GM12878 (cell line): ENCODE measurements around the gene PDCD5. TPM values are rescaled to one million over a fixed set of nuclear protein-coding genes. Genes with fewer than 3 reads are reported as not detected.

Experiments
- ATAC-seq: fragments of 200-7000 bp; cut with Tn5 transposase; 3 replicates; pipeline ENCODE4 v1.9.1; 2020; ENCODE audit warnings: mild to moderate bottlenecking, moderate library complexity
- BruUV-seq: library from RNA; stranded (reverse); fragments of 400-500 nt; replicated peaks from 2 replicates; lab custom pipeline; 2021; lab: Mats Ljungman, UMichigan
- CTCF ChIA-PET: fragments of 300-600 bp; sonication (Branson Sonifier 250); formaldehyde crosslinking; extraction: SDS; loops from one replicate; lab custom pipeline; 2021; ENCODE audit warnings: inconsistent platforms; lab: Yijun Ruan, JAX
- POLR2A ChIA-PET: fragments of 350-600 bp; formaldehyde crosslinking; extraction: SDS; loops from one replicate; lab custom pipeline; 2021; ENCODE audit warnings: inconsistent platforms; lab: Charles Lee
- RAD21 ChIA-PET: fragments of 300-600 bp; sonication (Branson Sonifier 250); formaldehyde crosslinking; loops from one replicate; lab custom pipeline; 2023; ENCODE audit warnings: antibody characterized with exemption; ENCODE audit not compliant: unreplicated experiment; lab: Charles Lee
- SMC1A ChIA-PET: fragments of 300-600 bp; sonication (Branson Sonifier 250); formaldehyde crosslinking; loops from one replicate; lab custom pipeline; 2023; ENCODE audit not compliant: unreplicated experiment, uncharacterized antibody; lab: Charles Lee
- DNase-seq: peaks from one replicate; pipeline ENCODE4 v3.0.0-alpha.2; 2011; ENCODE audit warnings: low read depth, low spot score
- FAIRE-seq: peaks from 3 replicates; lab custom pipeline; 2011; peaks lifted over from hg19 to GRCh38; lab: Jason Lieb, UNC
- H2AFZ ChIP-seq: 2 replicates; pipeline ENCODE4 v1.6.0; 2011; ENCODE audit warnings: low read depth, low read length, control low read depth; ENCODE audit not compliant: control insufficient read depth
- H3K27ac ChIP-seq: 2 replicates; pipeline ENCODE4 v1.5.1; 2011; ENCODE audit warnings: control low read depth; ENCODE audit not compliant: control insufficient read depth, insufficient read depth
- H3K27me3 ChIP-seq, 2 experiments: replicated peaks in 1 of 2; 2 replicates each; pipeline versions ENCODE4 v1.6.0 to v1.6.1; 2011; ENCODE audit warnings: low read length in 1 of 2; ENCODE audit not compliant: control insufficient read depth in 2 of 2, insufficient read depth in 2 of 2
- H3K36me3 ChIP-seq, 2 experiments: 2 replicates each; pipeline ENCODE4 v1.5.1; 2011; ENCODE audit warnings: low read length in 1 of 2; ENCODE audit not compliant: control insufficient read depth in 2 of 2, insufficient read depth in 2 of 2
- H3K4me1 ChIP-seq: 2 replicates; pipeline ENCODE4 v1.6.1; 2011; ENCODE audit warnings: mild to moderate bottlenecking, low read length, moderate library complexity, mixed read lengths; ENCODE audit not compliant: control insufficient read depth, insufficient read depth
- H3K4me2 ChIP-seq: 2 replicates; pipeline ENCODE4 v1.6.0; 2011; ENCODE audit warnings: control low read depth; ENCODE audit not compliant: control insufficient read depth, insufficient read depth
- H3K4me3 ChIP-seq: fragments of 200-600 bp; sonication (generic); 2 replicates; pipeline ENCODE4 v1.5.1; 2016
- H3K79me2 ChIP-seq: 2 replicates; pipeline ENCODE4 v1.6.0; 2011; ENCODE audit warnings: low read length; ENCODE audit not compliant: control insufficient read depth, insufficient read depth
- H3K9ac ChIP-seq: 2 replicates; pipeline ENCODE4 v1.8.0; 2011; ENCODE audit warnings: low read length, control low read depth, mixed read lengths; ENCODE audit not compliant: control insufficient read depth, insufficient read depth
- H3K9me3 ChIP-seq: replicated peaks from 3 replicates; pipeline ENCODE4 v1.5.1; 2011; ENCODE audit warnings: mild to moderate bottlenecking, low read length; ENCODE audit not compliant: control insufficient read depth, insufficient read depth
- H4K20me1 ChIP-seq: 2 replicates; pipeline ENCODE4 v1.6.0; 2011; ENCODE audit not compliant: control insufficient read depth, insufficient read depth
- BHLHE40 ChIP-seq, 2 experiments: fragments of 450-650 bp in 1 of 2; IDR thresholded peaks; 2 replicates each; pipeline ENCODE4 v1.6.1; 2011 to 2017; ENCODE audit warnings: low read depth in 2 of 2, borderline replicate concordance in 1 of 2, improper control_type of control experiment in 1 of 2, low read length in 1 of 2, mild to moderate bottlenecking in 1 of 2
- E2F8 ChIP-seq: fragments of 450-650 bp; IDR thresholded peaks from 2 replicates; pipeline ENCODE4 v1.6.1; 2018; ENCODE audit warnings: mild to moderate bottlenecking, low read depth, moderate library complexity; ENCODE audit not compliant: partially characterized antibody
- IKZF1 ChIP-seq: fragments of 450-650 bp; conservative IDR thresholded peaks from 2 replicates; pipeline ENCODE4 v1.6.1; 2017; ENCODE audit warnings: antibody characterized with exemption, mild to moderate bottlenecking
- SMARCA5 ChIP-seq: fragments of 450-650 bp; IDR thresholded peaks from 2 replicates; pipeline ENCODE4 v1.6.1; 2017; ENCODE audit warnings: mild to moderate bottlenecking
- SUPT20H ChIP-seq: IDR thresholded peaks from 2 replicates; pipeline ENCODE4 v1.6.1; 2011; ENCODE audit warnings: low read depth, mild to moderate bottlenecking, low read length, moderate library complexity, borderline replicate concordance; ENCODE audit not compliant: control insufficient read depth
- TAF1 ChIP-seq: IDR thresholded peaks from 2 replicates; pipeline ENCODE4 v1.6.1; 2011; ENCODE audit warnings: mild to moderate bottlenecking, low read depth, low read length, borderline replicate concordance
- ZBTB4 ChIP-seq: fragments of 450-650 bp; formaldehyde crosslinking; IDR thresholded peaks from 2 replicates; pipeline ENCODE4 v1.4.0; 2022; ENCODE audit warnings: mild to moderate bottlenecking, moderate library complexity
- ZNF622 ChIP-seq: fragments of 450-650 bp; IDR thresholded peaks from 2 replicates; pipeline ENCODE4 v1.6.1; 2017; ENCODE audit warnings: mild to moderate bottlenecking, inconsistent platforms
- WGBS: methylation state at CpG from one replicate; pipeline ENCODE4 v1.1.6; 2016; ENCODE audit warnings: low lambda C conversion rate; ENCODE audit not compliant: insufficient replicate concordance, insufficient coverage; ENCODE audit errors: missing lambda C conversion rate; 5-methylcytosine and 5-hydroxymethylcytosine counted together
- in situ Hi-C: fragments of 300-500 bp; cut with MboI; formaldehyde crosslinking; loops from 9 replicates; pipeline ENCODE4 v1.14.3; 2018; ENCODE audit warnings: mixed read lengths
- intact Hi-C: fragments of 100-400 bp; cut with micrococcal nuclease; formaldehyde crosslinking; loops from one replicate; pipeline ENCODE4 v1.14.2; 2022; ENCODE audit not compliant: unreplicated experiment
- polyA plus RNA-seq, 11 experiments: library from polyadenylated mRNA; depleted of rRNA in 4 of 11; unstranded in 6 of 11; stranded (reverse) in 5 of 11; fragments of >200 nt; fragmentation: Nextera tagmentation in 4 of 11; fragmentation: Illumina TruSeq in 1 of 11; extraction: Ambion mirVana in 4 of 11; extraction: Trizol in 1 of 11; gene quantifications; 1 replicate in 1 of 11; 2 replicates in 10 of 11; pipeline versions ENCODE4 v1.2.1 to v1.2.3, GENCODE V29; 2011 to 2016; ENCODE audit warnings: inconsistent platforms in 2 of 11, missing spikeins in 2 of 11, low read depth in 1 of 11
- total RNA-seq, 4 experiments: library from RNA; depleted of rRNA in 3 of 4; stranded (reverse); fragments of >200 nt in 3 of 4; fragmentation: Illumina TruSeq in 1 of 4; extraction: Trizol in 1 of 4; gene quantifications; 2 replicates each; pipeline versions ENCODE4 v1.2.1 to v1.2.3, GENCODE V29; 2013 to 2021

The PDCD5 gene
- total and polyA plus RNA-seq, 10 of the 15 experiments (the other 5 are each of a cell fraction or from before 2014, with no cell fraction given) = 124 to 556 (median 227) TPM

- RAD21 ChIA-PET = no interaction called here
- H2AFZ ChIP-seq = no peak overlapping the region
- H3K9me3 ChIP-seq = no peaks in the 10 kb centered on the region
- SMC1A ChIA-PET = no interaction called here
- no peak for ATAC-seq
- no peak for TF ChIP-seq BHLHE40 (IDR thresholded peaks at IDR 0.05; ENCODE audit: borderline replicate concordance in 1 of 2, low read depth in 2 of 2, low read length in 1 of 2)
- TF ChIP-seq ZNF622 = no peak
- H3K4me1 ChIP-seq = no peaks in the 10 kb centered on the region
- intact Hi-C loops = no loop called here
- peaks cover 16% of the 10 kb centered on the region in 2 experiments; a peak in 3 of 4 replicates for H3K36me3 ChIP-seq
- no peak for FAIRE-seq
- H3K4me2 ChIP-seq = no peak overlapping the region
- no peak for DNase-seq
- H3K79me2 ChIP-seq = no peaks in the 10 kb centered on the region
- POLR2A ChIA-PET = no interaction called here
- H3K27me3 ChIP-seq = no peaks in the 10 kb centered on the region
- 88% methylated on average over 11 of the region's 11 CpGs for WGBS
- H4K20me1 ChIP-seq = no peaks in the 10 kb centered on the region
- H3K27ac ChIP-seq = no peak overlapping the region
- no peak overlapping the region for H3K9ac ChIP-seq
- CTCF ChIA-PET = no interaction called here
- in situ Hi-C loops = no loop called here
- no TSS peak for BruUV-seq
- H3K4me3 ChIP-seq = no peak overlapping the region
Observed at GRCh38 chr19:32615569-32615968, 34.6 kb downstream of the PDCD5 start.

GRCh38 chr19:32619051-32619685 lies 38.2 kb downstream of the PDCD5 start:
- Histone ChIP-seq H3K79me2 (no peaks in the 10 kb centered on the region), H3K9me3 (no peaks in the 10 kb centered on the region), H3K27ac (no peak overlapping the region), H2AFZ (no peak overlapping the region), H3K36me3 (peaks cover 11 to 24% of the 10 kb centered on the region in 2 experiments), H3K4me3 (no peak overlapping the region), H4K20me1 (no peaks in the 10 kb centered on the region), H3K27me3 (no peaks in the 10 kb centered on the region), H3K4me2 (no peak overlapping the region), H3K9ac (no peak overlapping the region), H3K4me1 (no peaks in the 10 kb centered on the region)
- in situ Hi-C loops = no loop called here
- intact Hi-C loops = no loop called here
- DNase-seq (no peak), ATAC-seq (no peak), FAIRE-seq (no peak)
- 93% methylated on average over 21 of the region's 23 CpGs for WGBS
- TF ChIP-seq SUPT20H (no peak), ZBTB4 (no peak), SMARCA5 (no peak), IKZF1 (no peak), E2F8 (no peak), TAF1 (no peak)
- ChIA-PET SMC1A (no interaction called here), CTCF (no interaction called here), POLR2A (no interaction called here), RAD21 (no interaction called here)
- BruUV-seq = no TSS peak
